ENCODE results near the gene C19orf25.
A peak's percentile ranks its signal among the peaks of the same experiment; 100 is the strongest.
"Not testable (repeated sequence)": the region's sequence is repeated elsewhere in the genome, so short reads cannot be mapped to it uniquely, and the experiment has no call there.

Gene C19orf25

DNA sequence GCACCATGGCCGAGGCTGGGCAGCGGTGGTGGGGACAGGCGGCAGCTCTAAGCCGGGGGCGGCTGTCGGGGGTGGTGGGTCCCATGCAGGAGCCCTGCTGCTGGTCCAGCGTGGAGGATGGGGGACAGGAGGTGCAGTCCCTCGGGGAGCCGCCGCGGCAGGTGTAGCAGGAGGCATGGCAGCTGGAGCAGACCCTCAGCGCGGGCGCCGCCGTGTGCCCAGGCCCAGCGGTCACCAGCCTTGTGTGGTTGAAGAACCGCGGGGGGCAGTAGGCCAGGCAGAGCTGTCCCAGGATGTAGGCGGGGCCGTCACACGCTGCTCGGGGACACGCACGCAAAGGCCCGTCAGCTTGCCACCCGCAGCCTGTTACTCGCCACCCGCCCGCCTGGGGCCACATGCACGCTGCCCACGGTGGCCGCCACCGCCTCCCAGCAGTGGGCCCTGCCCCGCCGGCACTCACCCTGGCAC lies 2.9 kb upstream of the C19orf25 start:
- no peak for DNase-seq (ENCODE audit: low read depth in 2 of 2)

DNA sequence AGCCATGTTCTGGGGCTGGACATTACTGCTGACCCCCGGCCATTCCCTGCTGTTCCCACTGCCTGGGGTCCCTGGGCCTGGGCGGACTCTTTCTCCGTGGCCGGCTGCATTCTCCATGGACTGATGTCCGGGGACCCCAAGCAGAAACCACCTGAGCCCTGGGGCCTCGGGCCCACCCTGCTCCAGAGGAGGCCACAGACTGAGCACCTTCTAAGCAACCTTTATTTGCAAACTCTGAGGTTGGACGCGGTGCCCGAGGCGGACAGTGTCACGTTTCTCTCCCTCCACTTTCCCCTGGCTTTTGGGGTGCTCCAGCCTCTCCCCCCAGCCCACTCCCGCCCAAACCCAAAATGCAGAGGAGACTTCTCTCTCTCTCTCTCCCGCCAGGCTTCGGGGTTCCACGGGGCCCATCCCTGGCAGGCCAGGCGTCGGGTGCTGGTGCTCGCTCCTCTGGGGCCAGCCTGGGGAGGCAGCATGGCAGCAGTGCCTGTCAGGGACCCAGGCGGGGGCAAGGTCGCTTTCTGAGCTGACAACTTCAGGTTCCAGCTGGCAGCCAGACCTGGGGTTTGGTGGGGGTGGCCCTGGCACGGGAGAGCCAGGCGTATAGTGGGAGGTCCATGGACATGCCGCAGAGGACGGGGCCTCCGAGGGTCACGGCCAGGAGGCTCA lies 2.3 kb upstream of the C19orf25 start:
- no peak for DNase-seq (ENCODE audit: low read depth in 2 of 2)

DNA sequence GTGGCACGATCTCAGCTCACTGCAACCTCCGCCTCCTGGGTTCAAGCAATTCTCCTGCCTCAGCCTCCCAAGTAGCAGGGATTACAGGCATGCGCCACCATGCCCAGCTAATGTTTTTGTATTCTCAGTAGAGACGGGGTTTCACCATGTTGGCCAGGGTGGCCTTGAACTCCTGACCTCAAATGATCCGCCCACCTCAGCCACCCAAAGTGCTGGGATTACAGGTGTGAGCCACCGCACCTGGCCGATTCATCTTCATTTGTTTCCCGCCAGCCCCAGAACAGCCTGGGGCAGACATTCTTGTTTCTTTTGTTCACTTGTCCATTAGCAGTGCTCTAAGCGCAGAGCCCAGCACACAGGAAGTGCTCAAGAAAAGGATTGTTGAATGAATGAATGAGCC lies 2.0 kb downstream of the C19orf25 start:
- not testable (repeated sequence) for DNase-seq (ENCODE audit: low read depth in 2 of 2)

DNA sequence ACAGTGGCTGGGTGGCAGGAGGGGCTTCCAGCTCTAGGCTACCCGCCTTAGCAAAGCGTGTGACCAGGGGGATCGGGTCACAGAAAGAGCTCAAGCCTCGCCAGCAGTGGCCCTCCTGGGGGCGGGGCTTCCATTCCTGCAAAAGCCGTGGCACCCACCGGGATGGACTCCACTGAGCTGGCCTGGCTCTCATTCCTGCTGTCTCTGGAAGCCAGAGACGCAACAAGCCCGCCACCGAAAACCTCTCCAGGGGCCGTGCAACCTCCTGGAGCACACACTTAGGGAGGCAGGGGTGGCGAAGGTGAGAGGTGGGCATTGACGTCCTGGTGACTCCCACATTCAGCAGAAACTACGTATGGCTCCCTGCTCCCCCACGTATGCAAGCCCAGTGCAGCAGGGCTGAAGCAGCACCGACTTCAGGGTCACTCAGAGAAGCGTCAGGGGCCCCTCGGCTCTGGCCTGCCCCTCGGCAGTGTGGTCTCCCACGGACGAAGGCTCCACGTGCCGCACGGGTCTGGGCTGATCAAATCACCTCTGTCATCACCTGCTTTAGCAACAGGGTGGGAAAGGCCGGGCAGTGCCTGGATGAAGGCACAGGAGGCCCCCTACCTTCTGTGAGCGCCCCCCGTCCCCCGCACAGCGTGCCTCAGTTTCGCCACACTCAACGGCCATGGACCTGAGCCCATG lies 3.1 kb downstream of the C19orf25 start:
- no peak for DNase-seq (ENCODE audit: low read depth in 2 of 2)

DNA sequence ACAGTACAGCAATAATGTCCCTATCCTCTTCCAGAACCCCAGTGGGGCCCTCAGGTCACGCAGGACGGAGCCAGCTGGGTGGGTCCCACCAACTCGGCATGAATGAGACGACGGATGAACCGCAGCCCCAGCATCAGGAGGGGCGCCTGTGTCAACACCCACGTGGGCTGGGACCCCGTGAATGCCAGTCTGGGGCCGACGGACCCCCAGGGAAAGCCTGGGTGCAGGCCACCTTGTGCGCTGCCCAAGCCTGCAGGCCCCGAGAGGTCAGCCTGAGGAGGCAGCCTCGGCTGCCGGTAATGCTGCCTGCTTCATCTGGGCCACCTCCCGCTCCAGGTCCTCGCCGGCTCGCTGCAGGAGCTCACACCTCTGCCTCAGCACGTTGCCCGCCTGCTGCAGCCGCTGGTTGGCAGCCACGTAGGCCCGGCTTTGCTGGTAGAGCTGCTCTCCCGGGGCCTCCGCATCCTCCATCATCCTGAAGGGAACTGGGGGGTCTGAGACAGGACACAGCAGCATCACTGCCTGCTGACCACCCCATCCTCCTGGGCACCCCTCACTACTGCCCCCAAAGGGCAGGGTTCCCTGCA lies 4.2 kb downstream of the C19orf25 start:
- no peak for DNase-seq (ENCODE audit: low read depth in 2 of 2)

DNA sequence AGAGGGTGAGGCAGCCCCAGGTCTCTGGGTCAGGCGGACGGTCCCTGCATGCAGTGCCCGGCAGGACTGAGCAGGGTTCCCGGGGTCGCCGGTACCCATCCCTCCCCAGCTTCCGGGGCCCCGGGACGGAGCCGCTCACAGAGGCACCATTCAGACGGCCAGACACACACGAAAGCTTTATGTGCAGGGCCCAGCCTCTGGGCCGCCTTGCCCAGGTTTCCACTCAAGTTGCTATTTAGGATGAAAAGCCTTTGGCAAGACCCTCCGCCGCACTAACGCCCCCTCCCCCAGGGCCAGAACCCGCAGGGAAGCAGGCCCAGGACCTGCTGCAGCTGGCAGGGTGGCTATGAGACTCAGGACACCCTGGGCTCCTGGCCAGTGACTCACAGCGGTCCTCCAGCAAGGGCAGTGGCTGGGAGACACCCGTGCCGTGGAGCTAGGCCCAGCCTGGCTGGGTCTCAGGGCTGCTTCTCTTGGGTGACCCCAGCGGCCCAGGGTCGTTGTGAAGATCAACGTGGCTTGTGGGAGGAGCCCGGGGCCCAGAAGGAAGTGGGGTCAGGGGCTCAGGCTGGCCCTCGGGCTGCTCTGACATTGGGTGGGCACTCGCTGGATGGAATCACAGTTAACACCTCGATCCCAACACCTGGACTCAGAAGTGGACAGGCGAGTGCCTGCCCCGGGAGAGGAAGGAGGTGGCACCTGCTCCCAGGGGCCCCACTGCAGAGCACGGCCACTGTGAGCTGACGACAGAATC lies 4.8 kb downstream of the C19orf25 start:
- no peak for DNase-seq (ENCODE audit: low read depth in 2 of 2)

DNA sequence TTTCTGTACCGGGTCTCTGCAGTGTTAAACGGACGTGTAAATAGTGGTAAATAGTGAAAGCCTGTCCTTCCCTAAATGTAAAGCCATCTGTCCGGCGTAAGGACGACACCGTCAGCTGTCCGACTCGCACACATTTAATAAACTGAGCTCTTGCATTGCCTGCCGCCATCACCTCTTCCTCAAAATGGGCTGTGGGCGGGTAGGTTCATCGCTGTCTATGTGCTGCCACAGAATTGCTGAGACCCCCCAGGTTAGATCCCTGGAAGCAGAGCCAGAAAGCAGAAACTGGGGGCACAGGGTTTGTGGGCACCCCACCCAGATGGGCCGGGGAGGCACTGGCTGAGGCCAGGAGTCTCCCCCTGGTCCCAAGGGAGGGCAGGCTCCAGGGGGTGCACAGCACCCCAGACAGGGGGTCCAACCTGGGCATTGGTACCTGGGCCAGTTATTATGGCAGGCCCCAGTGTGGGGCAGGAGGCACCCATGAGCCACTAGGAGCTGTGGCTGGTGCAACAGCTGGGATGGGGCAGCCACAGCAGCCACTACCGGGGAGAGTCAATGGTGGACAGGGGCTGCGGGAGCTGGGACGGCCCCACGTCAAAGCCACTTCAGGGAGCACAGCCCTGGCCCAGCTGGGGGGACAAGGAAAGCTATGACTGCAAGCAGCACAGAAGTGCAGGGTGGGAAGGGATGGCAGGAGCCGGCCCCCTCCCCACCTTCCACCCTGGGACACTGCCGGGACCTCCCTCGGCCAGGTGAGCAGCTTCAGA lies 5.7 kb downstream of the C19orf25 start:
- DNase-seq (ENCODE audit: low read depth in 2 of 2): no peak

DNA sequence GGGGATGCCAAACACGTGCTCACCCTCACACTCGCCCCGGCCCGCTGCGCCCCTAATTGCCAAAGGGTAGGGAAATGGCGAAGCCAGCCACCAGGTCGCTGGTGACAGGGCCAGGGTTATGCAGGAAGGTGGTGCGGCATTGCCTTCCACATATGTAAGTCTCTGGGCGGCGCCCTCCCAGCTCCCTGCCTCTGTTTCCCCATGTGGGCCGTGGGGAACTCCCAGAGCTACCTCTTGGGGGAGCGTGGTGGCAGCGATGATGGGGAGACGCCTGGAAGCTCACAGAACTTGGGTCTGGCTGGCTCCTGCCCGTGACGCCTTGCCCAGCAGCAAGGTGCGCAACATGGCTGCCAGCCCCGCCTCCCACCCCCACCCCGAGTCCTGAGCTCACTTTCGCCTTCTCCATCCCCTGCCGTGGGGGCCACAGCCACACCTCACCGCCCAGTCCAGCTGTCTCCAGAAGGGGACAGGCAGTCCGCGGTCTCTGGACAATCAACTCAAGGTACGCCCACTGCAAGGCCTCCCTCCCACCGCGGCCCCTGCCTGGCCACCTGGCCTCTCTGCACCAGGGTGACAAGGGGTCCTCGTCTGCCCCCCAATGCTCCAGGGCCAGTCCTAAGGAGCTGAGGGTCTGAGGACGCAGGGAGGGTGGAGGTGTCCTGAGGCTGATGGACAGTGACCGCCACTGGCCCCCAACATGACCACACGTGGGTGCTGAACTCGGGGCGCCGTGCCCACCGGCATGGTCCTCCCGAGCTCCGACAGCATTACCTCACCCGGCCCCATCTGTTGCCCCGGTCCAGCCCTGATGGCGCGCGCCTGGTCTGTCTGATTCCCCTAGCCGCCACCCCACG lies 6.6 kb downstream of the C19orf25 start:
- DNase-seq (ENCODE audit: low read depth in 2 of 2): no peak

DNA sequence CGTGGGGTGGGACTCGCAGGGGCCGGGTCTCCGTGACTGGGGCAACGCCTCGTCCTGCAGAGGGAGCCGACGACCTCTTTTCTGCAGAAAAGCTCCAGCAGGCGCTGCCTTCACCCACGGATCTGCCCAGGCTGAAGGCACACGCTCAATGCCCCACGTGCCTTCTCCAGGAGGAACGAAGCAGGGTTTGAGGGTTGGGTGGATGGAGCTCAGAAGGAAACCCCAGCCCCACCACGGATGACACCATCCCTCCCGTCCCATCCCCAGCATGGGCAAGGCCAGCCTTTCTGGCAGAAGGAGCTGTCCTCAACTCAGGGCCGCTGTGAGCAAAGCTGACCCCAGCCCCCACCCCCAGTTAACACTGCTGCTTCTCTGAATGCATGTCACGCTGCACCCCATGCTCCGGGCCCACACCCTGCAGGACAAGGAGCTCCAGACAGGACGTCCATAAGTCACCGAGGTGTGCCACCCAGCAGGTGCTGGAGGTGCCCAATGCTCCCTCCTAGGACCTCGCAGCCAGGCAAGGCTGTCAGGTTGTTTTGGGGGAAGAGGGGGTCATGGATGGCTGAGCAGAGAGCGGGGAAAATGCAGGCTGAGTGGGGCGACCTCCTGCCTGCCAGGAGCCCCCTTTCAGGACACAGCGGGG lies 7.4 kb downstream of the C19orf25 start:
- no peak for DNase-seq (ENCODE audit: low read depth in 2 of 2)

DNA sequence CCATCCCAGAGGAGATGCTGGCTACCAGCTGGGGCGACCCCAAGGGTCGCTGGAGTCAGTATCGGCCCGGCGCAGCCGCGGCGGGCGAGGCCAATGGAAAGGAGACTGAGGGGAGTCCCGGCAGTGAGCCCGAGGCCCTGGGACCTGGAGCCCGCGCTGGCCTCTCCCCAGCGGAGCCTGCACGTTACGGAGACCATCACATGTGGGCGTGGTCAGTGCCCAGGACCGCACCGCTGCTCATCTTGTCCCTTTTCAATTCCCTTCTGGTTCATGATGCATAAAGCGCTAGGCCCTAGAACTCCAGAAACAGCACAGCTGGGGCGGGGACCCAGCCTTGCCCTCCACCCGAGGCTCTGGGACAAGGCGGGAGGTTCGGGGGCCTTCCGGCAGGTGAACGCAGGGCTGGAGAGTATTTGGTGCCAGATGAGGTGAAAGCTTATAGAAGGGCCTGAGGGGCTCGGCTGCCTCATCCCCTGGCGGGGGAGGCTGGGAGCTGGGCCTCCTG lies 8.0 kb downstream of the C19orf25 start:
- DNase-seq (ENCODE audit: low read depth in 2 of 2): no peak

DNA sequence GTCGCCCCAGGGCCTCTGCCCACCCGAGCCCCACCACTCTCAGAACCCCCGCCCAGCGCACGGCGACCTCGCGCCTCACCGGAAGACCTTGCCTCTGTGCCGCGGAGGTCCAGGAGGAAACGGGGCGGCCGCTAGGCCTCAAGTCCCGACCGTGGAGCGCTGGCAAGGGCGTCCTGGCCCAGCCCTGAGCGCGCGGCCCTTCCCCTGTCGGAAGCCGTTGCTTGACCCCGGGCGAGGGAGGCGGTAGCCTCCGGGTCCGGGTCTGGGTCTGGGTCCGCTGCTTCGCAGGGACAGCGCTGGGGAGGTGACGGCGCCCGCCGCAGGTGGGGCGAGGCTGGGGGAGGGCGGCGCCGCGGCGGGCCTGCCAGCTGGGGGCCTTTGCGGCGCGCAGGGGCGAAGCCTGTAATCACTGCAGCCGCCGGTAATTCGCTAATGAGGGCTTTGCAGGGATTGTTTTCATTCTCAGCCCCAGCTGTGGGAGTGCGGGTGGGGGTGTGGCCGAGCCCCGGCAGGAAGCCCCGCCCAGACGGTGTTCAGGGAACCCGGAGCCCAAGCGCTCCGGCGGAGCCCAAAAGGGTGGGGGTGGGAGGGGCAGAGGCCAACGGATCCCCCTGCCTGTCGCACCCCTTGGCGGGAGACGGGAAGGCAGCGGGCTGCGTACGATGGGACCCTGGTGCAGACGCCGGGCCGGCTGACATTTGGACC lies 8.6 kb downstream of the C19orf25 start:
- DNase-seq (ENCODE audit: low read depth in 2 of 2): peak in 1 of 2 donors; percentile 53

DNA sequence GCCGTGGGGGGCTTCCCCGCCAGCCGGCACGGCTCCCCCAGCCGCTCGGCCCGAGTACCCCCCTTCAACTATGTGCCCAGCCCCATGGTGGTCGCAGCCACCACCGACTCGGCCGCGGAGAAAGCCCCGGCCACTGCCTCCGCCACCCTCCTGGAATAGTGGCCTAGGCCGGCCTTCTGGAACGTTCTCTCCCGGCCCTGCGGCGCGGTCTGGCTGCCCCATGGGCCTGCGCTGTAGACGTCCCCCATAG lies 9.0 kb downstream of the C19orf25 start:
- DNase-seq (ENCODE audit: low read depth in 2 of 2): no peak

DNA sequence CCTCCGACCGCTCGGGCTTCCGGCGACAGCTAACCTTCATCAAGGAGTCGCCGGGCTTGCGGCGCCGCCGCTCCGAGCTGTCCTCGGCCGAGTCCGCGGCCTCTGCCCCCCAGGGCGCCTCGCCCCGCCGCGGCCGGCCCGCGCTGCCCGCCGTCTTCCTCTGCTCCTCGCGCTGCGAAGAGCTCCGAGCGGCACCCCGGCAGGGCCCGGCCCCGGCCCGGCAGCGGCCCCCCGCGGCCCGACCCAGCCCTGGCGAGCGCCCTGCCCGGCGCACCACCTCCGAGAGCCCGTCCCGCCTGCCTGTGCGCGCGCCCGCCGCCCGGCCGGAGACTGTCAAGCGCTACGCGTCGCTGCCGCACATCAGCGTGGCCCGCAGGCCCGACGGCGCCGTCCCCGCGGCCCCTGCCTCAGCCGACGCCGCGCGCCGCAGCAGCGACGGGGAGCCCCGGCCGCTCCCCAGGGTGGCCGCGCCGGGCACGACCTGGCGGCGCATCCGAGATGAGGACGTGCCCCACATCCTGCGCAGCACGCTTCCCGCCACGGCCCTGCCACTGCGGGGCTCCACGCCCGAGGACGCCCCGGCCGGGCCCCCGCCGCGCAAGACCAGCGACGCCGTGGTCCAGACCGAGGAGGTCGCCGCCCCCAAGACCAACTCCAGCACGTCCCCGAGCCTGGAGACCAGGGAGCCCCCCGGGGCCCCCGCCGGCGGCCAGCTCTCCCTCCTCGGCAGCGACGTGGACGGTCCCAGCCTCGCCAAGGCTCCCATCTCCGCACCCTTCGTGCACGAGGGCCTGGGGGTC lies 9.6 kb downstream of the C19orf25 start:
- DNase-seq (ENCODE audit: low read depth in 2 of 2): no peak

DNA sequence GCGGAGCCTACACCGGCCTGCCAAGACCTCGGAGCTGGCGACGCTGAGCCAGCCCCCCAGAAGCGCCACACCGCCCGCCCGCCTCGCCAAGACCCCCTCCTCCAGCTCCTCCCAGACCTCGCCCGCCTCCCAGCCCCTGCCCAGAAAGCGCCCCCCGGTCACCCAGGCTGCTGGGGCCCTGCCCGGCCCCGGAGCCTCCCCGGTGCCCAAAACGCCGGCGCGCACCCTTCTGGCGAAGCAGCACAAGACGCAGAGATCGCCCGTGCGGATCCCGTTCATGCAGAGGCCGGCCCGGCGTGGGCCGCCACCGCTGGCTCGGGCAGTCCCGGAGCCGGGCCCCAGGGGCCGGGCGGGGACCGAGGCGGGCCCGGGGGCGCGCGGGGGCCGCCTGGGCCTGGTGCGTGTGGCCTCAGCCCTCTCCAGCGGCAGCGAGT lies 10.2 kb downstream of the C19orf25 start:
- no peak for DNase-seq (ENCODE audit: low read depth in 2 of 2)

DNA sequence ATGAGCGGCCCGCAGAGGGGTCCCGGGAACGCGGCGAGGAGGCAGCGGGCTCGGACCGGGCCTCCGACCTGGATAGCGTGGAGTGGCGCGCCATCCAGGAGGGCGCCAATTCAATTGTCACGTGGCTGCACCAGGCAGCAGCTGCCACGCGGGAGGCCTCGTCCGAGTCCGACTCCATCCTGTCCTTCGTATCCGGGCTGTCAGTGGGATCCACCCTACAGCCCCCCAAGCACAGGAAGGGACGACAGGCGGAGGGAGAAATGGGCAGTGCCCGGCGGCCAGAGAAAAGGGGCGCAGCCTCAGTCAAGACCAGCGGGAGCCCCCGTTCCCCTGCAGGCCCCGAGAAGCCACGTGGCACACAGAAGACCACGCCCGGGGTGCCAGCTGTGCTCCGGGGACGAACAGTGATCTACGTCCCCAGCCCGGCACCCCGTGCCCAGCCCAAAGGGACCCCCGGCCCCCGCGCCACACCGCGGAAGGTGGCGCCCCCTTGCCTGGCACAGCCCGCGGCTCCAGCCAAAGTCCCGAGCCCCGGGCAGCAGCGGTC lies 10.7 kb downstream of the C19orf25 start:
- DNase-seq (ENCODE audit: low read depth in 2 of 2): no peak

DNA sequence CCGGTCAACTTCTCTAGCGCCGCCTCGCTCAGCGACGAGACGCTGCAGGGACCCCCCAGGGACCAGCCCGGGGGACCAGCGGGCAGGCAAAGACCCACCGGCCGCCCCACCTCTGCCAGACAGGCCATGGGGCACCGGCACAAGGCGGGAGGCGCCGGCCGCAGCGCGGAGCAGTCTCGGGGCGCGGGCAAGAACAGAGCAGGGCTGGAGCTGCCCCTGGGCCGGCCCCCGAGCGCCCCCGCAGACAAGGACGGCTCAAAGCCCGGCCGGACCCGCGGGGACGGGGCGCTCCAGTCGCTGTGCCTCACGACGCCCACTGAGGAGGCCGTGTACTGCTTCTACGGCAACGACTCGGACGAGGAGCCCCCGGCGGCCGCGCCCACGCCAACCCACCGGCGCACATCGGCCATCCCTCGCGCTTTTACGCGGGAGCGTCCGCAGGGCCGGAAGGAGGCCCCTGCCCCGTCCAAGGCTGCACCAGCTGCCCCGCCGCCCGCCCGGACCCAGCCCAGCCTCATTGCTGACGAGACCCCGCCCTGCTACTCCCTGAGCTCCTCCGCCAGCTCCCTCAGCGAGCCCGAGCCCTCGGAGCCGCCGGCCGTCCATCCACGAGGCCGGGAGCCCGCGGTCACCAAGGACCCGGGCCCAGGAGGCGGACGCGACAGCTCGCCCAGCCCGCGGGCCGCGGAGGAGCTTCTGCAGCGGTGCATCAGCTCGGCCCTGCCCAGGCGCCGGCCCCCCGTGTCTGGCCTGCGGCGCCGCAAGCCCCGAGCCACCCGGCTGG lies 11.3 kb downstream of the C19orf25 start:
- DNase-seq (ENCODE audit: low read depth in 2 of 2): no peak

DNA sequence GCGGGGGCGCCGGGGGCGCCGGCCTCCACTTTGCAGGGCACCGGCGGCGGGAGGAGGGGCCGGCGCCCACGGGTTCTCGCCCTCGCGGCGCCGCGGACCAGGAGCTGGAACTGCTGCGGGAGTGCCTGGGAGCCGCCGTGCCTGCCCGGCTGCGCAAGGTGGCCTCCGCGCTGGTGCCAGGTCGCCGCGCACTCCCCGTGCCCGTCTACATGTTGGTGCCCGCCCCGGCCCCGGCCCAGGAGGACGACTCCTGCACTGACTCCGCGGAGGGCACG lies 11.9 kb downstream of the C19orf25 start:
- no peak for DNase-seq (ENCODE audit: low read depth in 2 of 2)

Data from stimulated activated CD8-positive, alpha-beta memory T cell treated with anti-CD3 and anti-CD28 coated beads, Interleukin-15, amount 100 ng/mL, for 48 hours (primary cell).